Panc1 (cell line): ENCODE data around the gene TSPAN33. TPM values are rescaled to one million over a fixed set of nuclear protein-coding genes. Genes with fewer than 3 reads are reported as not detected.
A peak's percentile ranks its signal among the peaks of the same experiment; 100 is the strongest.
"Not testable (repeated sequence)": the region's sequence is repeated elsewhere in the genome, so short reads cannot be mapped to it uniquely, and the experiment has no call there.

ENCODE experiments used
- ATAC-seq: fragments of 200-7000 bp; cut with Tn5 transposase; 2 replicates; pipeline ENCODE4 v1.9.1; 2020; ENCODE audit warnings: mild to moderate bottlenecking, moderate library complexity
- BruUV-seq: library from RNA; stranded (reverse); fragments of 400-500 nt; replicated peaks from 2 replicates; lab custom pipeline; 2021; lab: Mats Ljungman, UMichigan
- CTCF ChIA-PET: fragments of 300-600 bp; sonication (Branson Sonifier 250); formaldehyde crosslinking; loops from one replicate; lab custom pipeline; 2022; ENCODE audit warnings: antibody characterized with exemption; lab: Charles Lee
- POLR2A ChIA-PET: fragments of 300-600 bp; sonication (Branson Sonifier 250); formaldehyde crosslinking; loops from one replicate; lab custom pipeline; 2022; ENCODE audit warnings: antibody characterized with exemption; lab: Charles Lee
- DNase-seq: peaks from one replicate; pipeline ENCODE4 v3.0.0-alpha.2; 2010; ENCODE audit warnings: low read depth, low spot score
- H3K27ac ChIP-seq: 2 replicates; pipeline ENCODE4 v1.5.1; 2011; ENCODE audit warnings: mild to moderate bottlenecking, low read length, inconsistent platforms
- H3K27me3 ChIP-seq: fragments of 200-500 bp; sonication (Bioruptor generic); 2 replicates; pipeline ENCODE4 v1.6.0; 2014; ENCODE audit warnings: low read length, inconsistent platforms; ENCODE audit not compliant: control insufficient read depth, insufficient read depth
- H3K36me3 ChIP-seq: fragments of 200-500 bp; sonication (Bioruptor generic); 2 replicates; pipeline ENCODE4 v1.5.1; 2014; ENCODE audit warnings: inconsistent platforms, mild to moderate bottlenecking, low read length, moderate library complexity; ENCODE audit not compliant: control insufficient read depth, insufficient read depth
- H3K4me1 ChIP-seq: 2 replicates; pipeline ENCODE4 v1.5.1; 2011; ENCODE audit warnings: inconsistent platforms, mild to moderate bottlenecking, low read length, moderate library complexity; ENCODE audit not compliant: control insufficient read depth, insufficient read depth
- H3K4me3 ChIP-seq, 2 experiments: 2 replicates each; pipeline ENCODE4 v1.5.1; 2011 to 2012; ENCODE audit warnings: low read depth in 2 of 2, low read length in 2 of 2, mild to moderate bottlenecking in 2 of 2, inconsistent platforms in 1 of 2, moderate library complexity in 1 of 2
- H3K9me3 ChIP-seq: fragments of 200-500 bp; sonication (Bioruptor generic); 2 replicates; pipeline ENCODE4 v1.5.1; 2014; ENCODE audit warnings: low read depth, mild to moderate bottlenecking, inconsistent platforms, low read length, moderate library complexity; ENCODE audit not compliant: control insufficient read depth, insufficient read depth
- CTCF ChIP-seq: fragments of 450-650 bp; IDR thresholded peaks from 2 replicates; pipeline ENCODE4 v1.5.1; 2017; ENCODE audit warnings: mild to moderate bottlenecking
- POLR2AphosphoS5 ChIP-seq: IDR thresholded peaks from 2 replicates; pipeline ENCODE4 v1.6.1; 2012; ENCODE audit warnings: mild to moderate bottlenecking, low read depth, low read length, moderate library complexity
- SIN3A ChIP-seq: IDR thresholded peaks from 2 replicates; pipeline ENCODE4 v1.6.1; 2012; ENCODE audit warnings: low read depth, mild to moderate bottlenecking, low read length, moderate library complexity, borderline replicate concordance; ENCODE audit not compliant: insufficient read depth
- TCF7L2 ChIP-seq: IDR thresholded peaks from 2 replicates; pipeline ENCODE4 v1.6.1; 2011; ENCODE audit warnings: mild to moderate bottlenecking, low read depth, low read length, inconsistent platforms
- in situ Hi-C: cut with HindIII; loops from 2 replicates; pipeline ENCODE4 v1.10.0; 2016; ENCODE audit warnings: low sequenced_read_pairs, low pct_unique_long_range_greater_than_20kb
- intact Hi-C: fragments of 100-400 bp; cut with micrococcal nuclease; formaldehyde crosslinking; loops from one replicate; pipeline ENCODE4 v1.10.0; 2022; ENCODE audit not compliant: unreplicated experiment
- total RNA-seq: library from RNA; stranded (reverse); gene quantifications from one replicate; pipeline ENCODE4 v1.2.1, GENCODE V29; 2021; ENCODE audit not compliant: unreplicated experiment

Gene TSPAN33
- total RNA-seq, 1 experiment from 2014 or later = 5.4 TPM

GRCh38 chr7:129213828-129214227, 69.3 kb downstream of the TSPAN33 start:
- ChIA-PET POLR2A (no interaction called here), CTCF (interaction anchor here (0.6 to 1.3 kb wide), 5 partner anchors 11 to 675 kb away, joined by 3 to 12 read pairs (median 9); partner anchors contain the start of gene AHCYL2)
- in situ Hi-C loops = no loop called here
- TF ChIP-seq SIN3A = no peak
- no peak for TF ChIP-seq POLR2AphosphoS5
- TF ChIP-seq TCF7L2 = no peak
- TF ChIP-seq CTCF = peak; percentile 59
- Histone ChIP-seq H3K27ac (no peak overlapping the region), H3K4me1 (no peaks in the 10 kb centered on the region; the same call in 1 of the 2 replicates), H3K36me3 (no peaks in the 10 kb centered on the region), H3K27me3 (no peaks in the 10 kb centered on the region), H3K9me3 (no peaks in the 10 kb centered on the region), H3K4me3 (no peak overlapping the region)
- BruUV-seq = no TSS peak
- intact Hi-C loops = no loop called here
- ATAC-seq = peak; percentile 70
- DNase-seq = no peak

GRCh38 chr7:129215691-129216090, 71.2 kb downstream of the TSPAN33 start:
- CTCF ChIA-PET, intact Hi-C loops, POLR2A ChIA-PET, ATAC-seq, in situ Hi-C loops, H3K9me3 ChIP-seq, H3K27ac ChIP-seq, H3K27me3 ChIP-seq, DNase-seq, H3K36me3 ChIP-seq, BruUV-seq, H3K4me1 ChIP-seq, H3K4me3 ChIP-seq: not testable (repeated sequence)

- ATAC-seq, in situ Hi-C loops, H3K36me3 ChIP-seq, H3K4me1 ChIP-seq, H3K27me3 ChIP-seq, CTCF ChIA-PET, DNase-seq, POLR2A ChIA-PET, BruUV-seq, H3K27ac ChIP-seq, H3K4me3 ChIP-seq, intact Hi-C loops, H3K9me3 ChIP-seq: not testable (repeated sequence)
These were observed 71.7 kb downstream of the TSPAN33 start for GRCh38 chr7:129216101-129216715.

GRCh38 chr7:129216821-129217416, 72.4 kb downstream of the TSPAN33 start:
- H3K4me1 ChIP-seq, DNase-seq, ATAC-seq, H3K4me3 ChIP-seq, BruUV-seq, H3K27ac ChIP-seq, H3K27me3 ChIP-seq, intact Hi-C loops, H3K36me3 ChIP-seq, in situ Hi-C loops, H3K9me3 ChIP-seq, POLR2A ChIA-PET: not testable (repeated sequence)
- CTCF ChIA-PET = interaction anchor here (0.6 kb wide), 1 partner anchor 43 kb away, joined by 3 read pairs; no protein-coding TSS in a partner anchor
